Smooth muscle cell (in vitro differentiated cells): ENCODE data around the gene SYTL3. TPM values are rescaled to one million over a fixed set of nuclear protein-coding genes. Genes with fewer than 3 reads are reported as not detected.

ENCODE experiments used
- DNase-seq: peaks from one replicate; lab custom pipeline; 2025; ENCODE audit not compliant: unreplicated experiment; lab: John Stamatoyannopoulos, UW
- H2AFZ ChIP-seq: fragments of 200-600 bp; sonication (generic); 2 replicates; pipeline ENCODE4 v1.6.0; 2016; ENCODE audit warnings: antibody characterized with exemption, low read depth, mild to moderate bottlenecking
- H3F3A ChIP-seq: fragments of 200-600 bp; sonication (generic); 2 replicates; pipeline ENCODE4 v1.6.0; 2017; ENCODE audit warnings: antibody characterized with exemption, low read depth
- H3K27ac ChIP-seq: fragments of 200-600 bp; sonication (generic); 2 replicates; pipeline ENCODE4 v1.5.1; 2016; ENCODE audit warnings: low read depth, mild to moderate bottlenecking
- H3K27me3 ChIP-seq: fragments of 200-600 bp; sonication (generic); 2 replicates; pipeline ENCODE4 v1.6.1; 2016; ENCODE audit warnings: low read depth, mild to moderate bottlenecking
- H3K36me3 ChIP-seq: fragments of 200-600 bp; sonication (generic); 2 replicates; pipeline ENCODE4 v1.5.1; 2016; ENCODE audit warnings: low read depth
- H3K4me1 ChIP-seq: fragments of 200-600 bp; sonication (generic); 2 replicates; pipeline ENCODE4 v1.5.1; 2016; ENCODE audit warnings: low read depth
- H3K4me2 ChIP-seq: fragments of 200-600 bp; sonication (generic); 2 replicates; pipeline ENCODE4 v1.6.0; 2016; ENCODE audit warnings: mild to moderate bottlenecking
- H3K4me3 ChIP-seq: fragments of 200-600 bp; sonication (generic); 2 replicates; pipeline ENCODE4 v1.5.1; 2016; ENCODE audit warnings: mild to moderate bottlenecking
- H3K79me2 ChIP-seq: fragments of 200-600 bp; sonication (generic); 2 replicates; pipeline ENCODE4 v1.6.0; 2016; ENCODE audit warnings: low read depth, mild to moderate bottlenecking
- H3K9ac ChIP-seq: fragments of 200-600 bp; sonication (generic); 2 replicates; pipeline ENCODE4 v1.6.0; 2016; ENCODE audit warnings: low read depth
- H3K9me3 ChIP-seq: fragments of 200-600 bp; sonication (generic); replicated peaks from 2 replicates; pipeline ENCODE4 v1.5.1; 2016; ENCODE audit warnings: low read depth
- H4K20me1 ChIP-seq: fragments of 200-600 bp; sonication (generic); 2 replicates; pipeline ENCODE4 v1.6.0; 2016; ENCODE audit warnings: low read depth
- WGBS: methylation state at CpG from one replicate; pipeline ENCODE4 v1.1.7; 2016; ENCODE audit warnings: low lambda C conversion rate; 5-methylcytosine and 5-hydroxymethylcytosine counted together
- polyA plus RNA-seq: library from polyadenylated mRNA; unstranded; fragments of >200 nt; fragmentation: Nextera tagmentation; extraction: Ambion mirVana; gene quantifications from 2 replicates; pipeline ENCODE4 v1.2.1, GENCODE V29; 2016
- total RNA-seq: library from RNA; depleted of rRNA; stranded (reverse); fragments of >200 nt; gene quantifications from 2 replicates; pipeline ENCODE4 v1.2.3, GENCODE V29; 2014
- TF ChIP-seq, protein P1 (sequence below): fragments of 200-600 bp; sonication (generic); IDR thresholded peaks from 2 replicates; pipeline ENCODE4 v1.5.1; 2017; ENCODE audit warnings: borderline replicate concordance, mild to moderate bottlenecking, antibody characterized with exemption; ENCODE audit not compliant: insufficient read depth, poor library complexity, severe bottlenecking

SYTL3 gene
- total and polyA plus RNA-seq, 2 experiments from 2014 or later = 0.13 to 1.2 TPM

DNA sequence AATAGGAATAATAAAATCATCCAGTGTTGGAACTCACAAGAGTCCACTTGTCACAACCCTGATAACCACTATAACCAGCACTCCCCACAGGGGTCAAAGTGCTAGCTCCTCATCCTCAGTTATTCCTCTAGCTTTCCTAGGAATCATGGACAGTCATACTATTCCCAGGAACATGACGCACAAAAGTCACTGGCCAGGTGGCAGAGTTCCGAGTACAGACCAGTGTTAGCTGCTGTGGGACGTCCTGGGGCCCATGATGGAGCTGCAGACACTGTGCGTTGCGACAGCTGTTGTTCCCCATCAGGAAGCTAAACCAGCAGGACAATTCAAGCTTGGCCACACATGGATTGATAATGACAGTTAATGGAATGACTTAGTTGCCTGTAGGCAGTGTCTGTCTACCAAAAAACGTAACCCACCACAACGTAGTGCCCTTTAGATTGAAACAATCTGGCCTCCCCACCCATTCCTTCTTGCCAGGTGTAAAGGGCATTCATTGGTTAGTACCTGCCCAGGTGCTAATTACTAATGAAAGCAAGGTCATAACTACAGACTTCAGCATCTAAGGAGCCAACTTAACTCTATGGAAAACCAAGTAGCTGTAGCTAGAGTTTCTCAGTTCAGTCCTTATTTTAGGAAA, 151.9 kb downstream of the SYTL3 start:
- peaks cover 90% of the 10 kb centered on the region for H4K20me1 ChIP-seq
- TF ChIP-seq, protein P1, sequence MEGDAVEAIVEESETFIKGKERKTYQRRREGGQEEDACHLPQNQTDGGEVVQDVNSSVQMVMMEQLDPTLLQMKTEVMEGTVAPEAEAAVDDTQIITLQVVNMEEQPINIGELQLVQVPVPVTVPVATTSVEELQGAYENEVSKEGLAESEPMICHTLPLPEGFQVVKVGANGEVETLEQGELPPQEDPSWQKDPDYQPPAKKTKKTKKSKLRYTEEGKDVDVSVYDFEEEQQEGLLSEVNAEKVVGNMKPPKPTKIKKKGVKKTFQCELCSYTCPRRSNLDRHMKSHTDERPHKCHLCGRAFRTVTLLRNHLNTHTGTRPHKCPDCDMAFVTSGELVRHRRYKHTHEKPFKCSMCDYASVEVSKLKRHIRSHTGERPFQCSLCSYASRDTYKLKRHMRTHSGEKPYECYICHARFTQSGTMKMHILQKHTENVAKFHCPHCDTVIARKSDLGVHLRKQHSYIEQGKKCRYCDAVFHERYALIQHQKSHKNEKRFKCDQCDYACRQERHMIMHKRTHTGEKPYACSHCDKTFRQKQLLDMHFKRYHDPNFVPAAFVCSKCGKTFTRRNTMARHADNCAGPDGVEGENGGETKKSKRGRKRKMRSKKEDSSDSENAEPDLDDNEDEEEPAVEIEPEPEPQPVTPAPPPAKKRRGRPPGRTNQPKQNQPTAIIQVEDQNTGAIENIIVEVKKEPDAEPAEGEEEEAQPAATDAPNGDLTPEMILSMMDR = no peak
- no peak overlapping the region for H3K9ac ChIP-seq
- no peak overlapping the region for H3K27ac ChIP-seq
- H3F3A ChIP-seq = peaks cover 6% of the 10 kb centered on the region
- H2AFZ ChIP-seq = no peak overlapping the region
- H3K27me3 ChIP-seq = no peaks in the 10 kb centered on the region
- H3K4me2 ChIP-seq = no peak overlapping the region
- no peak overlapping the region for H3K4me3 ChIP-seq
- H3K36me3 ChIP-seq = no peaks in the 10 kb centered on the region
- H3K9me3 ChIP-seq = no peaks in the 10 kb centered on the region
- WGBS = 73% methylated on average over 7 of the region's 7 CpGs
- H3K79me2 ChIP-seq = peaks cover 66% of the 10 kb centered on the region
- no peak for DNase-seq
- H3K4me1 ChIP-seq = peaks cover 17% of the 10 kb centered on the region

DNA sequence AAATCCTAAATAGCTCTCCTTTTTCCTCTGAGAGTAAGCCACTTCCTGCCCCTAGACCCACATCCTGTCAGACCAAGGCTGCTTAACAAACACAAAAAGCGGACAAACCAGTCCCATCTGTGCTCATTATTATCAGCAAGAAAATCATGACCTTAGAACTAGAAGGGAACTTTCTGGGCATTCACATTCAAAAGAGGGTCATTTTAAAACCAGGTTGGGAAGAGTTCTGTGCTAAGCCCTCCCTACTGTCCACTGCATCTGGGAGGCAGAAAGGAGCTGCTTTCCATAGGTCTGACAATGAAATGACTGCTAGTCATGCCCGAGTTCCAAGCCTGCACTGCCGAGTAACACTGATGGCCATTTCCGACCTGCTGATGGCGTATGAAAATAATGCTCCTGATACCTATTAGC, 153.9 kb downstream of the SYTL3 start:
- Histone ChIP-seq H2AFZ (peak overlapping the region; percentile 17), H3K9ac (no peak overlapping the region)

DNA sequence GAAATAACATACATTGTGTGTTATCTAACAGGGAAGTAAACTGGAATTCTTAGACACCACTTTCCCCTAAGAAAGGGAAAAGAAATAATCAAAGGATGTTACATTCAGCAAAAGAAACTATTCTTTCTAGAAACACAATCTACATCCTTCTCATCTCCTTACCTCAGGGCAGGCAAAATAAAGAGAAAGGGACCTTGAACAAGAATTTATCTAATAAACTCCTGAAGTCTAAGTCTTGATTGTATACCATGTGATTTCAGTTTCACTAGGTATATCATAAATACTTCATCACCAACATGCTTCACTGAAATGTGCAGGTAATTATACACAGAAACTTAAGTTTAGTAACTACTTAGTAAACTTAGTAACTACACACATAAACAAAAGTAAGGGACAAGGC, 154.4 kb downstream of the SYTL3 start:
- DNase-seq = no peak
- Histone ChIP-seq H3F3A (peaks cover 6% of the 10 kb centered on the region), H3K27me3 (no peaks in the 10 kb centered on the region), H3K4me1 (peaks cover 20% of the 10 kb centered on the region), H2AFZ (peak overlapping the region; percentile 17), H4K20me1 (peaks cover 92% of the 10 kb centered on the region), H3K27ac (peak overlapping the region; percentile 47), H3K36me3 (no peaks in the 10 kb centered on the region), H3K9ac (no peak overlapping the region), H3K79me2 (peaks cover 88% of the 10 kb centered on the region), H3K9me3 (no peaks in the 10 kb centered on the region), H3K4me2 (peak overlapping the region; percentile 55), H3K4me3 (no peak overlapping the region)
- TF ChIP-seq, protein P1 = no peak

More for the DNA sequence above, 153.9 kb downstream of the SYTL3 start:
- no peak overlapping the region for H3K4me3 ChIP-seq
- WGBS = 52% methylated on average over 5 of the region's 5 CpGs
- H3K79me2 ChIP-seq = peaks cover 86% of the 10 kb centered on the region
- peaks cover 6% of the 10 kb centered on the region for H3F3A ChIP-seq
- peak overlapping the region; percentile 55 for H3K4me2 ChIP-seq
- H3K27ac ChIP-seq = peak overlapping the region; percentile 47
- no peaks in the 10 kb centered on the region for H3K27me3 ChIP-seq
- H3K36me3 ChIP-seq = no peaks in the 10 kb centered on the region
- TF ChIP-seq, protein P1 = no peak
- H3K4me1 ChIP-seq = peaks cover 20% of the 10 kb centered on the region
- no peaks in the 10 kb centered on the region for H3K9me3 ChIP-seq
- H4K20me1 ChIP-seq = peaks cover 92% of the 10 kb centered on the region
- no peak for DNase-seq
